ENCODE data around the gene HDAC4. TPM values are rescaled to one million over a fixed set of nuclear protein-coding genes. Genes with fewer than 3 reads are reported as not detected.
A peak's percentile ranks its signal among the peaks of the same experiment; 100 is the strongest.

HDAC4 gene
- total and polyA plus RNA-seq, 2 of the 8 experiments (the other 6 are each of a cell fraction or from before 2014, with no cell fraction given), result 15.4 to 31.5 TPM

DNA sequence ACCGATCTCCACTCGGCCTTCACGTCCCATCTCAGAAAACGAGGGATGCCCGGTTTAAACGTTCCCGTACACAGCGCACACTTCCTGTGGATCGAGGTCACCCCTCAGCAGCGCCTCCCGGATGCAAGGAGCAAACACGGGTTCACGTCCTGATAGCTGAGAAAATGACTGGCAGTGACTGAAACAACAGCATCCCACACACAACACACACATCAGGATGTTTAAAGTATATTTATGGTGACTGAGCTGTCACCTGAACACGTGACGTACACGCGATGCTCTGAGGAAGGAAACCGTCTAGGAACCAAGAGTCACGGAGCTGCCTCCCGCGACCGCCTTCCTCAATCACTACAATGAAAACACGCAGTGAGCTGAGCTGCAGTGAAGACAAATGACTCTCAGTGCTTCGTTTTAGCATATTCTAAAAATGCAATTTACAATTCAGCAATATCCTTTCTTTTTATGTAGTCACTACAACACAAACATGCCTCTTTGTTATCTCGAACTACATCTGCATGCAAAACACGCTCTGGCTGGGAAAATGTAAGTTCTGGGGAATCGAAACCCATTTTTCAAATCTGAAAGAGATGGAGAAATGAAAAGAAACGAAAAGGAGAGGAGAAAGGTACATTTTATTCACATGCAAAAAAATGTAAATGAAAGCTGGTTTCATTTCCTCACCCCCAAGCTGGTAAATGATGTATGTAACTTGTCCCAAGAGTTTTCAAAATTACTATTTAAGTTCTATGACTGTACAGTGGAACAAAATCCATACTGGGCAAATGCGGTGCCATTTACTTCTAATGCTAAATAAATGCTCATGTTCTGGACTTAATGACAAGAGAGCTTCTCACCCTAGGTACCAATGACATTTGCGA lies 19.8 kb downstream of the HDAC4 start:
- TF ChIP-seq, protein P1, sequence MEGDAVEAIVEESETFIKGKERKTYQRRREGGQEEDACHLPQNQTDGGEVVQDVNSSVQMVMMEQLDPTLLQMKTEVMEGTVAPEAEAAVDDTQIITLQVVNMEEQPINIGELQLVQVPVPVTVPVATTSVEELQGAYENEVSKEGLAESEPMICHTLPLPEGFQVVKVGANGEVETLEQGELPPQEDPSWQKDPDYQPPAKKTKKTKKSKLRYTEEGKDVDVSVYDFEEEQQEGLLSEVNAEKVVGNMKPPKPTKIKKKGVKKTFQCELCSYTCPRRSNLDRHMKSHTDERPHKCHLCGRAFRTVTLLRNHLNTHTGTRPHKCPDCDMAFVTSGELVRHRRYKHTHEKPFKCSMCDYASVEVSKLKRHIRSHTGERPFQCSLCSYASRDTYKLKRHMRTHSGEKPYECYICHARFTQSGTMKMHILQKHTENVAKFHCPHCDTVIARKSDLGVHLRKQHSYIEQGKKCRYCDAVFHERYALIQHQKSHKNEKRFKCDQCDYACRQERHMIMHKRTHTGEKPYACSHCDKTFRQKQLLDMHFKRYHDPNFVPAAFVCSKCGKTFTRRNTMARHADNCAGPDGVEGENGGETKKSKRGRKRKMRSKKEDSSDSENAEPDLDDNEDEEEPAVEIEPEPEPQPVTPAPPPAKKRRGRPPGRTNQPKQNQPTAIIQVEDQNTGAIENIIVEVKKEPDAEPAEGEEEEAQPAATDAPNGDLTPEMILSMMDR (IDR thresholded peaks at IDR 0.05; ENCODE audit: control extremely low read depth in 1 of 3, insufficient read depth in 1 of 3, low read depth in 1 of 3, low read length in 3 of 3), result peak in 1 of 3 experiments; percentile 1; a peak in 1 of 4 replicates
- no peak for TF ChIP-seq TBP (IDR thresholded peaks at IDR 0.05; ENCODE audit: low read depth, low read length)
- peak overlapping the region; percentile 31; the same call in 1 of the 2 replicates for H4K8ac ChIP-seq (ENCODE audit: extremely low read depth, insufficient read depth, low read length)
- peak overlapping the region; percentile 58; the same call in 1 of the 2 replicates for H2AK5ac ChIP-seq (ENCODE audit: low read depth, low read length)
- peak overlapping the region; percentile 84 for H4K91ac ChIP-seq (replicated peaks; ENCODE audit: insufficient read length, low read length)
- no peak overlapping the region for H2BK15ac ChIP-seq (ENCODE audit: low read length)
- no peak overlapping the region for H3K23ac ChIP-seq (ENCODE audit: insufficient read length)
- H3K27ac ChIP-seq (ENCODE audit: low read depth, low read length), result no peak overlapping the region
- no peaks in the 10 kb centered on the region for H3K36me3 ChIP-seq (ENCODE audit: control insufficient read depth in 2 of 4, insufficient read depth in 4 of 4, low read length in 3 of 4)
- no peak overlapping the region for H2BK20ac ChIP-seq (ENCODE audit: low read length)
- peaks cover 24 to 34% of the 10 kb centered on the region in 2 experiments for H4K20me1 ChIP-seq (replicated peaks in 1 of 2; ENCODE audit: control insufficient read depth in 1 of 2, insufficient read depth in 2 of 2, low read length in 2 of 2)
- CTCF ChIA-PET (ENCODE audit: partially characterized antibody), result interaction anchor here (0.9 to 4.1 kb wide), 11 partner anchors 9 to 762 kb away, joined by 3 to 30 read pairs (median 3); no protein-coding TSS in a partner anchor
- peak overlapping the region; percentile 11; the same call in 1 of the 2 replicates for H3K18ac ChIP-seq (ENCODE audit: extremely low read depth, low read length)
- FAIRE-seq (no peak), DNase-seq (ENCODE audit: low read depth in 1 of 2, low spot score in 2 of 2) (no peak)
- H3K4me3 ChIP-seq (ENCODE audit: extremely low read depth in 1 of 4, insufficient read depth in 2 of 4, low read depth in 3 of 4, low read length in 4 of 4), result peak overlapping the region in 1 of 4 experiments; percentile 22; a peak in 1 of 8 replicates
- H2BK120ac ChIP-seq (replicated peaks; ENCODE audit: low read depth, low read length), result no peak overlapping the region
- no peaks in the 10 kb centered on the region for H3K9me3 ChIP-seq (ENCODE audit: insufficient read depth in 2 of 2, low read depth in 1 of 2, low read length in 1 of 2)
- peak overlapping the region; percentile 76 for H3K4ac ChIP-seq (replicated peaks; ENCODE audit: insufficient read length, low read depth, low read length)
- no peak overlapping the region for H3K56ac ChIP-seq (replicated peaks; ENCODE audit: insufficient read length, low read depth, low read length)
- WGBS, 2 experiments (ENCODE audit: extremely low coverage in 1 of 2, insufficient coverage in 1 of 2, insufficient read length in 1 of 2, insufficient replicate concordance in 2 of 2, low coverage in 1 of 2, low lambda C conversion rate in 2 of 2, missing lambda C conversion rate in 1 of 2), result 69% methylated on average over 30 of the region's 30 CpGs; no CpG with 5 or more reads in 1 of the 2 experiments
- peaks cover 28% of the 10 kb centered on the region for H3K79me1 ChIP-seq (ENCODE audit: low read depth, low read length)
- no peaks in the 10 kb centered on the region for H3K27me3 ChIP-seq (replicated peaks in 1 of 4; ENCODE audit: control insufficient read depth in 3 of 4, extremely low read depth in 1 of 4, insufficient read depth in 3 of 4, low read length in 3 of 4)
- no peak overlapping the region for H2AFZ ChIP-seq (ENCODE audit: low read length)
- peak overlapping the region; percentile 77 for H2BK12ac ChIP-seq (ENCODE audit: low read depth, low read length)
- H3K79me2 ChIP-seq (ENCODE audit: control insufficient read depth in 1 of 2, insufficient read depth in 2 of 2, low read length in 2 of 2), result peaks cover 0 to 88% of the 10 kb centered on the region in 2 experiments; a peak in 2 of 4 replicates
- H3K14ac ChIP-seq (ENCODE audit: insufficient read length), result no peak overlapping the region
- peaks cover 12 to 33% (median 20%) of the 10 kb centered on the region in 4 experiments for H3K4me1 ChIP-seq (replicated peaks in 1 of 4; ENCODE audit: control insufficient read depth in 3 of 4, insufficient read depth in 4 of 4, low read length in 3 of 4)
- peak overlapping the region; percentile 36 to 53; a peak in 3 of 4 replicates for H3K4me2 ChIP-seq (ENCODE audit: insufficient read depth in 1 of 2, low read depth in 2 of 2, low read length in 2 of 2)
- H3K23me2 ChIP-seq (ENCODE audit: low read depth, low read length), result no peaks in the 10 kb centered on the region
- H4K5ac ChIP-seq (ENCODE audit: insufficient read length, low read depth, low read length), result peak overlapping the region; percentile 9
- no peak overlapping the region for H3K9ac ChIP-seq (replicated peaks in 1 of 4; ENCODE audit: extremely low read depth in 1 of 4, low read depth in 3 of 4, low read length in 3 of 4)
- H2BK5ac ChIP-seq (ENCODE audit: low read depth, low read length), result peak overlapping the region; percentile 67; the same call in 1 of the 2 replicates
- POLR2A ChIA-PET (ENCODE audit: partially characterized antibody), result interaction anchor here (0.7 to 1.8 kb wide), 3 partner anchors 10 to 265 kb away, joined by 4 to 7 read pairs (median 5); no protein-coding TSS in a partner anchor

All from H1 (cell line).